Skeletal muscle tissue (tissue), 4 donors: ENCODE results near the gene BAIAP3. TPM values are rescaled to one million over a fixed set of nuclear protein-coding genes. Genes with fewer than 3 reads are reported as not detected.

Experiments used
- H3K27ac ChIP-seq: one replicate; pipeline ENCODE4 v1.7.0; 2013; ENCODE audit warnings: mild to moderate bottlenecking, low read depth, low read length, inconsistent platforms
- H3K27me3 ChIP-seq, 3 donors: one replicate each; pipeline ENCODE4 v1.7.0; 2013; ENCODE audit warnings: low read length in 3 of 3; ENCODE audit not compliant: control insufficient read depth in 3 of 3, insufficient read depth in 3 of 3
- H3K36me3 ChIP-seq, 3 donors: one replicate each; pipeline ENCODE4 v1.7.0; 2013; ENCODE audit warnings: low read length in 3 of 3; ENCODE audit not compliant: control insufficient read depth in 3 of 3, insufficient read depth in 3 of 3
- H3K4me1 ChIP-seq, 3 donors: one replicate each; pipeline ENCODE4 v1.7.0; 2013; ENCODE audit warnings: low read length in 3 of 3, mild to moderate bottlenecking in 3 of 3; ENCODE audit not compliant: control insufficient read depth in 3 of 3, insufficient read depth in 3 of 3
- H3K4me3 ChIP-seq, 3 donors: one replicate each; pipeline ENCODE4 v1.7.0; 2013; ENCODE audit warnings: low read length in 3 of 3
- H3K9ac ChIP-seq, 3 donors: one replicate each; pipeline ENCODE4 v1.7.0; 2013; ENCODE audit warnings: low read length in 3 of 3, mild to moderate bottlenecking in 3 of 3, moderate library complexity in 2 of 3, low read depth in 1 of 3
- H3K9me3 ChIP-seq, 3 donors: one replicate each; pipeline ENCODE4 v1.7.0; 2013; ENCODE audit warnings: low read length in 3 of 3; ENCODE audit not compliant: control insufficient read depth in 3 of 3
- total RNA-seq: library from RNA; depleted of rRNA; stranded (reverse); fragments of >200 nt; gene quantifications from one replicate; pipeline ENCODE4 v1.2.3, GENCODE V29; 2014
- donor health status: Osteomylitis.

The BAIAP3 gene
- total RNA-seq, 1 donor from 2014 or later = 1.0 TPM

DNA sequence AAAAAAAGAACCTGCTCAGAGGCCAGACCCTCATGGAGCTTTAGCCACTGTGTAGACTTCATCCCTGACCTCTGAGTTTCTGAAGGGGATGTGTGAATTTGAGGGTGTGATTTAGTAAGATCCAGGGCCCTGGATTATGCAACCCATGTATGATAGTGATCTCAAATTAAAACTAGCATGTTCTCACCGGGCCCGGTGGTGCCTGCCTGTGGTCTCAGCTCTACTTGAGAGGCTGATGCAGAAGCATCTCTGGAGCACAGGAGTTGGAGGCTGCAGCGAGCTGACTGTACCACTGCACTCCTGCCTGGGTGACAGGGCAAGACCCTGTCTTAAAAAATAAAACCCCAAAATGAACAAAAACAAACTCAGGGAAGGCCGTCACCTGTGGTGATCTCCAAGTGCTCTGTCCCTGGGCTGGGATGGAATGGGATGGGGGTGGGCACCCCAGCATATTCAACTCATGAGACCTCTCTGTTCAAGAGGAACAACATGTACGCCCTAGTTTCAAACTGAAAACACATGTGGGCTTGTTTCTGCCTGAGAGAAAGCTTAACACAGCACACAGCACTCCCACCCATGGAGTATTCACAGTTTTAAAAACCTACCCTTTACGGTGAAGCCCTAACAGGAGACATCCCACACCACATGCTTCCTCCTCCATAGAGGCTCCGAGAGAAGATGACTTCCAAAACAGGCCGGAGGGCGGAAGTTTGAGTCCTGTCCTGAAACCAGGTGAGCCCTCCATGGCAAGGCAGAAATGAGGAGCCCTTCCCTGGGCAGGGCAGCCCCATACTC lies 48.4 kb downstream of the BAIAP3 start:
- Histone ChIP-seq H3K27ac (no peak overlapping the region), H3K4me1 (peaks cover 15 to 22% (median 15%) of the 10 kb centered on the region in 3 donors), H3K9me3 (no peaks in the 10 kb centered on the region), H3K36me3 (peaks cover 0 to 5% (median 0%) of the 10 kb centered on the region in 3 donors), H3K4me3 (no peak overlapping the region), H3K9ac (no peak overlapping the region), H3K27me3 (no peaks in the 10 kb centered on the region)

DNA sequence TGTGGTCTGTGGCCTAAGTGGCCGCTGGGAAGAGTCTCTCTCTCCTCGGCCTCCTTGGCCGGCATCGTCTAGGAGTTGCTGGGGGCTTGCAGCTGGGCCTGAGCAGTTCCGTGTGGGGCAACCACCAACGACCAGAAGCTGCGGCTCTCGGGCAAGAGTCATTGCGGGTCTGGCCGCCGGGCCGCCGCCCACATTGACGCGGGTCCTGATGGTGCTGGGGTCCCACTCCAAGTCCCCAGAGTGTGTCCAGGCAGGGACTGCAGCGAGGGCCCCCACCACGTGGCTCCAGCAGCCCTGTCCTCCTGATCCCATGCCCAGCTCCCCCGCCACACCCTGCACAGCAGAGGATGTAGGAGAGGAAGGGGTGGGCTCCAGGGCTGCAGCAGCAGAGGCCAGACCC lies 50.1 kb downstream of the BAIAP3 start:
- Histone ChIP-seq H3K9me3 (no peaks in the 10 kb centered on the region), H3K36me3 (peaks cover 2 to 7% (median 4%) of the 10 kb centered on the region in 3 donors)

DNA sequence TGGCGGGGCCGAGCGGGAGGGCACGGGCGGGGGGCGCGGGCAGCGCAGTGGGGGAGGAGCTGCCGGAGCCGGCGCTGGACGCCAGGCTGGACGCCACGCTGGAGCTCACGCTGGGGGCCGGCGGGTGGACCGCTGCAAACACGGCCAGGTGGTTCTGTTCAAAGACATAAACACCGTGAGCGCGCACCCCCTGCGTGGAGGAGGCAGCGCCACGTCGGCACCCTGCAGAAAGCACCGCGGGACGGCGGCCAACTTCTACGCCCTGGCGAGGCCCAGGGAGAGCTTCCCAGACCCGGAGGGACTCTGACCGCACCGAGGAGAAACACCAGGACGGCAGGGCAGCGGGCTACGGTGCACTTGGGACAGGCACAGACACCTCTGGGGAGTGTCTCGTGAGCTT lies 51.8 kb downstream of the BAIAP3 start:
- Histone ChIP-seq H3K27me3 (no peaks in the 10 kb centered on the region), H3K4me1 (no peaks in the 10 kb centered on the region), H3K4me3 (no peak overlapping the region), H3K36me3 (peaks cover 9 to 15% (median 15%) of the 10 kb centered on the region in 3 donors), H3K9me3 (no peaks in the 10 kb centered on the region), H3K27ac (no peak overlapping the region), H3K9ac (no peak overlapping the region)

More for the DNA sequence above, 50.1 kb downstream of the BAIAP3 start:
- Histone ChIP-seq H3K4me1 (peaks cover 3 to 7% (median 5%) of the 10 kb centered on the region in 3 donors), H3K27ac (no peak overlapping the region), H3K9ac (no peak overlapping the region), H3K27me3 (no peaks in the 10 kb centered on the region), H3K4me3 (no peak overlapping the region)

DNA sequence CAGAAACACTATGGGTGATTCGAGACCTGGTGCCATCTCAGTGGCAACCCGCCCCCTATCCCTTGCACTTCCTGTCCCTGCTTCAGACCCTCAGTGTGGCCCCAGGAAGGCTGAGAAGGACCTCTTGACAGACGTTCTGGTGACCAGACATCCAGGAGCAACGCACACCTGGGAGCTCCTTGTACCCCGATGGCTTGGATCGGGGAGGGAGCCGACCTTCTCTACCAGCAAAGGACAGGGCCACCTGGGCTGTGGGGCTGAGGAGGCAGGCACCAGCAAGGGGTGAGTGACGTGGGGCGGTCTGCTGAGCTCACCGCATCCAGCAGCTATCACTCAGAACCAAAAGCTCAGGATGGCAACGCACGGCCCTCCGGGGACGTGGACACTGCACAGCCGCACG lies 53.9 kb downstream of the BAIAP3 start:
- H3K36me3 ChIP-seq = peaks cover 18 to 29% (median 22%) of the 10 kb centered on the region in 3 donors
- H3K27ac ChIP-seq = no peak overlapping the region
- no peaks in the 10 kb centered on the region for H3K27me3 ChIP-seq
- no peak overlapping the region for H3K9ac ChIP-seq
- no peak overlapping the region for H3K4me3 ChIP-seq
- no peaks in the 10 kb centered on the region for H3K9me3 ChIP-seq
- H3K4me1 ChIP-seq = no peaks in the 10 kb centered on the region

DNA sequence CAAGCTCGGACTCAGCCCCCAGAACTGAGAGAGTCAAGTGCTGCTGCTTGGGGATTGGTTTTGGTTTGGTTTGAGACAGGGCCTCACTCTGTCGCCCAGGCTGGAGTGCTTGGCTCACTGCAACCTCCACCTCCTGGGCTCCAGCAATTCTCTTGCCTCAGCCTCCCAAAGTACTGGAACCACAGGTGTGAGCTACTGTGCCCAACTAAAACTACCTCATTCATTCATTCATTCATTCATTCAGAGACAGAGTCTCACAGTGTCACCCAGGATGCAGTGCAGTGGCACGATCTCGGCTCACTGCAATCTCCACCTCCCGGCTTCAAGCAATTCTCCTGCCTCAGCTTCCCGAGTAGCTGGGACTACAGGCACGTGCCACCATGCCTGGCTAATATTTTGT lies 56.3 kb downstream of the BAIAP3 start:
- Histone ChIP-seq H3K27ac (no peak overlapping the region), H3K4me1 (no peaks in the 10 kb centered on the region), H3K27me3 (no peaks in the 10 kb centered on the region), H3K9me3 (no peaks in the 10 kb centered on the region), H3K4me3 (no peak overlapping the region), H3K36me3 (peaks cover 30 to 40% (median 39%) of the 10 kb centered on the region in 3 donors), H3K9ac (no peak overlapping the region)

DNA sequence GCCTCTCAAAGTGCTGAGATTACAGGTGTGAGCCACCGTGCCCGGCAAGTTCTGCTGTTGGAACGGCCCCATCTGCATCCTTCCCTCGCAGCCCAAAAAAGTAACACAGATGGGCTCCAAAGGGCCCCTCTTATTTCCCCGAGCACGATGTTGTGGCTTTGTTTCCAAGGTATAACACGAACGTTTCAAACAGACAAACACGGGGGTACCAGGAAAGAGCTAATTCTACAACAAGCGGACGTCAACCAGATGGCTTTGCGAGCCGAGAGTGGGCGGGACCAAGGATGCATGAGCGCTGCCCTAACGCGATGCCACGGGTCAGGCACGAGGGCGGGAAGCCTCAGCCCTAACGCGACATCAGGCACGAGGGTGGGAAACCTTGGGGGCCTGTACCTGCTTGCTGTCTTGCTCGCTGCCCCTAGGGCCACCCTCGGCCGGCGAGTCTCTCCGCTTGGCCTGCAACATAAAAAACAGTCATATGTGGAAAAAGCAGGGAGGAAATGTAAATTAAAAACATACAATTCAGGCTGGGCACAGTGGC lies 56.9 kb downstream of the BAIAP3 start:
- no peak overlapping the region for H3K9ac ChIP-seq
- no peaks in the 10 kb centered on the region for H3K4me1 ChIP-seq
- no peaks in the 10 kb centered on the region for H3K27me3 ChIP-seq
- H3K27ac ChIP-seq = no peak overlapping the region
- no peaks in the 10 kb centered on the region for H3K9me3 ChIP-seq
- H3K36me3 ChIP-seq = peaks cover 30 to 39% (median 39%) of the 10 kb centered on the region in 3 donors
- no peak overlapping the region for H3K4me3 ChIP-seq

DNA sequence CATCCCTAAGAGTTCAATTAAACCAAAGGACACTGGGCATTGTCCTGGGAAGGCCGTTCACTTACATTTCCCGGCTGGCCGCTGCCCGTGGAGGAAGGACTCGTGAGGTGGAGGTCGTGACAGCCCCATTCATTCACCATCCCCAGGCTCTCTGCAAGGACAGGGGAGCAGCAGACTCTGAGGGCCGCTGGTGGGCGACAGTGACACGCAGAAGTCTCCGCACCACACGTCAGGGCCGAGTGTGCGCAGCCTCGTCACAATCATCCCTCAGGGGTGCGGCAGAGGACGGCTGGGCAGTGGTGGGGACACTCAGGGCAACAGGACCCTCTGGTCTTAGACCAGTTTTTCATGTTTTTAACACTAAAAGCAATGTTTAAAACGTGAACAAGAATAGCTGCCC lies 59.4 kb downstream of the BAIAP3 start:
- H3K9me3 ChIP-seq = no peaks in the 10 kb centered on the region
- peaks cover 35 to 45% (median 44%) of the 10 kb centered on the region in 3 donors for H3K36me3 ChIP-seq
- H3K9ac ChIP-seq = no peak overlapping the region
- H3K4me3 ChIP-seq = no peak overlapping the region
- no peaks in the 10 kb centered on the region for H3K27me3 ChIP-seq
- H3K4me1 ChIP-seq = no peaks in the 10 kb centered on the region
- no peak overlapping the region for H3K27ac ChIP-seq

DNA sequence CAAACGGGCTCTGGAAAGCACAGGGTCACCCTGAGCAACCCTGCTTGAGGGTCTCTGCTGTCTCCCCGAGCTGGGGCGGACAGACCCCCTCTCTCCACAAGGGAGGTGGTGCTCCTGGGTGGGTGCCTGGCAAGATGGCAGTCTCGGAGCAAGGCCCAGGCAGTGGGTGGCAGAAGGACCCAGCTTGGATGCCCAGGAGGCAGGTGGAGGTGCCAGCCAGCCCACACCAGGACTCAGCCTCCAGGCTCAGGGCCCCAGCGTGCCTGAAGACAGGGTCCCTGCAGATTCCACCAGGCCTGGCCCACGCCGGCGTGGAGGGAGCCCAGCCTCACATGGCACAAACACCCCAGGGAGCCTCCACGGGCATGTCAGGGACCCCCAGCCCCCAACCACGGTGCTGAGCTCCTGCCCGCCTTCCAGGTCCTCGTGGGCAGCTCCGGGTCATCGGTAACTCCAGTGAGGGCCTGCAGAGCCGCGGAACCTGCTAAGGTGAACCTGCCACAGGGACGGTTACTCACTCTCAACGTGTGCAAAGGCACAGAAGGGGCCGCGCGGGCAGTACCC lies 60.2 kb downstream of the BAIAP3 start:
- Histone ChIP-seq H3K9me3 (no peaks in the 10 kb centered on the region), H3K36me3 (peaks cover 35 to 52% (median 47%) of the 10 kb centered on the region in 3 donors), H3K27me3 (no peaks in the 10 kb centered on the region), H3K27ac (no peak overlapping the region), H3K4me1 (no peaks in the 10 kb centered on the region), H3K9ac (no peak overlapping the region), H3K4me3 (no peak overlapping the region)

DNA sequence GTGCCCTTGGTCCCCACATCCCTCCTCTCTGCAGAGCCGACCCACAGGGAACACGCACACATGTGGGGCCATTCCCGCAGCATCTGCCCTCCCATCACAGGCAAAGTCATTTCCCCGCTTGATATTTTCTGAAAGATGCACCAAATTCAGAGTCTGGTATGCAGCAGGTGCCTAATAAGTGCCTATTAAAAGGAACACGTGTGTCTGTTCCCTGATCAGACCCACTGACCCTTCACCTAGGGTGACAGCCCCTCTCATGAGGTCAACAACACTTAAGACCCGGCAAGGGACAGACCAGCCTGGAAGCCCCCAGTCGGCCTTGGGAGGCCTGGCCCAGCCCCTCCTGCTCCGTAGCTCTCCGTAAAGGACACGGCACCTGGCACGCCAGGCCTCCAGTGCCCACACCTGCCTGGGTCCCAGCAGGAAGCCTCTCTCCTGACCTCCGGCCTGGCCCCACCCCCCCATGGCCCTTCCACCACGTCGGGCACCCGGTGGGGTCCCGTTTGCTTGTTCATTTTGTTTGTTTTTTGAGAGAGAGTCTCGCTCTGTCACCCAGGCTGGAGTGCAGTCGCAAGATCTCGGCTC lies 61.0 kb downstream of the BAIAP3 start:
- Histone ChIP-seq H3K27me3 (no peaks in the 10 kb centered on the region), H3K9me3 (no peaks in the 10 kb centered on the region), H3K4me1 (no peaks in the 10 kb centered on the region), H3K9ac (no peak overlapping the region), H3K36me3 (peaks cover 41 to 55% (median 50%) of the 10 kb centered on the region in 3 donors), H3K27ac (no peak overlapping the region), H3K4me3 (no peak overlapping the region)
